ENCODE results near the gene VOPP1. TPM values are rescaled to one million over a fixed set of nuclear protein-coding genes. Genes with fewer than 3 reads are reported as not detected.

VOPP1 gene
- total RNA-seq, 1 donor from 2014 or later, result 23.7 TPM

DNA sequence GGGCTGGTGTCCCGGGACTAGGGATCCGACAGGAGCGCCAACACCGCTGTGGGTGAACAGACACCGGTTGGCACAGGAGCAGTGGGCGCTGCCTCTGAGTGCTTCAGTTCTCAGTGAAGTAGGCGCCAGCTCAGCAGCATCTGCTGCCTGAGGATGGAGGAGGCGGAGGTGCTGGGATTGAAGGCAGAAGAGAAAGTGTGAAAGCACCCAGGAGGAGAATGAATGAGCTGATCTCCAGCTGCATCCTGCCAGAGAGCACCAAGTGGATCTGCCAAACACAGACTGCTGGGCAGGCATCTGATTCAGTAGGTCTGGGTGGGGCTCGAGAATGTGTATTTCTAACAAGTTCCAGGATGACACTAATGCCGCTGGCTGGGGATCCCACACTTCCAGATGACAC is 132.7 kb downstream of the VOPP1 start:
- intact Hi-C loops (cut with micrococcal nuclease), result loop anchor here (10.0 kb wide), 1 partner anchor 155 kb away; no protein-coding TSS in a partner anchor
- Histone ChIP-seq H3K27me3 (ENCODE audit: low read depth) (no peaks in the 10 kb centered on the region), H3K36me3 (no peaks in the 10 kb centered on the region), H3K27ac (replicated peaks) (no peak overlapping the region), H3K4me3 (no peak overlapping the region), H3K4me1 (peaks cover 38% of the 10 kb centered on the region), H3K9me3 (replicated peaks) (no peaks in the 10 kb centered on the region)
- TF ChIP-seq, protein P1, sequence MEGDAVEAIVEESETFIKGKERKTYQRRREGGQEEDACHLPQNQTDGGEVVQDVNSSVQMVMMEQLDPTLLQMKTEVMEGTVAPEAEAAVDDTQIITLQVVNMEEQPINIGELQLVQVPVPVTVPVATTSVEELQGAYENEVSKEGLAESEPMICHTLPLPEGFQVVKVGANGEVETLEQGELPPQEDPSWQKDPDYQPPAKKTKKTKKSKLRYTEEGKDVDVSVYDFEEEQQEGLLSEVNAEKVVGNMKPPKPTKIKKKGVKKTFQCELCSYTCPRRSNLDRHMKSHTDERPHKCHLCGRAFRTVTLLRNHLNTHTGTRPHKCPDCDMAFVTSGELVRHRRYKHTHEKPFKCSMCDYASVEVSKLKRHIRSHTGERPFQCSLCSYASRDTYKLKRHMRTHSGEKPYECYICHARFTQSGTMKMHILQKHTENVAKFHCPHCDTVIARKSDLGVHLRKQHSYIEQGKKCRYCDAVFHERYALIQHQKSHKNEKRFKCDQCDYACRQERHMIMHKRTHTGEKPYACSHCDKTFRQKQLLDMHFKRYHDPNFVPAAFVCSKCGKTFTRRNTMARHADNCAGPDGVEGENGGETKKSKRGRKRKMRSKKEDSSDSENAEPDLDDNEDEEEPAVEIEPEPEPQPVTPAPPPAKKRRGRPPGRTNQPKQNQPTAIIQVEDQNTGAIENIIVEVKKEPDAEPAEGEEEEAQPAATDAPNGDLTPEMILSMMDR (IDR thresholded peaks at IDR 0.05; ENCODE audit: borderline replicate concordance), result no peak
- no peak for DNase-seq

GRCh38 chr7:55438757-55439525 is 133.4 kb downstream of the VOPP1 start:
- H3K27me3 ChIP-seq (ENCODE audit: low read depth), result no peaks in the 10 kb centered on the region
- intact Hi-C loops (cut with micrococcal nuclease), result loop anchor here (10.0 kb wide), 1 partner anchor 156 kb away; no protein-coding TSS in a partner anchor
- TF ChIP-seq, protein P1 (IDR thresholded peaks at IDR 0.05; ENCODE audit: borderline replicate concordance), result no peak
- H3K4me1 ChIP-seq, result peaks cover 38% of the 10 kb centered on the region
- peak; percentile 60 for DNase-seq
- no peak overlapping the region for H3K27ac ChIP-seq (replicated peaks)
- no peaks in the 10 kb centered on the region for H3K9me3 ChIP-seq (replicated peaks)
- H3K36me3 ChIP-seq, result no peaks in the 10 kb centered on the region
- H3K4me3 ChIP-seq, result no peak overlapping the region

GRCh38 chr7:55438085-55438756 is 134.1 kb downstream of the VOPP1 start:
- no peak for DNase-seq
- H3K27me3 ChIP-seq (ENCODE audit: low read depth), result no peaks in the 10 kb centered on the region
- H3K4me1 ChIP-seq, result peaks cover 38% of the 10 kb centered on the region
- H3K27ac ChIP-seq (replicated peaks), result no peak overlapping the region
- intact Hi-C loops (cut with micrococcal nuclease), result loop anchor here (10.0 kb wide), 1 partner anchor 157 kb away; no protein-coding TSS in a partner anchor
- H3K4me3 ChIP-seq, result no peak overlapping the region
- H3K9me3 ChIP-seq (replicated peaks), result no peaks in the 10 kb centered on the region
- no peaks in the 10 kb centered on the region for H3K36me3 ChIP-seq
- TF ChIP-seq, protein P1 (IDR thresholded peaks at IDR 0.05; ENCODE audit: borderline replicate concordance), result no peak

GRCh38 chr7:55437375-55437774 is 134.9 kb downstream of the VOPP1 start:
- Histone ChIP-seq H3K36me3 (no peaks in the 10 kb centered on the region), H3K27me3 (ENCODE audit: low read depth) (no peaks in the 10 kb centered on the region), H3K9me3 (replicated peaks) (no peaks in the 10 kb centered on the region), H3K27ac (replicated peaks) (no peak overlapping the region), H3K4me1 (peaks cover 38% of the 10 kb centered on the region), H3K4me3 (no peak overlapping the region)
- DNase-seq, result no peak
- intact Hi-C loops (cut with micrococcal nuclease), result loop anchor here (10.0 kb wide), 1 partner anchor 157 kb away; no protein-coding TSS in a partner anchor
- TF ChIP-seq, protein P1 (IDR thresholded peaks at IDR 0.05; ENCODE audit: borderline replicate concordance), result no peak

DNA sequence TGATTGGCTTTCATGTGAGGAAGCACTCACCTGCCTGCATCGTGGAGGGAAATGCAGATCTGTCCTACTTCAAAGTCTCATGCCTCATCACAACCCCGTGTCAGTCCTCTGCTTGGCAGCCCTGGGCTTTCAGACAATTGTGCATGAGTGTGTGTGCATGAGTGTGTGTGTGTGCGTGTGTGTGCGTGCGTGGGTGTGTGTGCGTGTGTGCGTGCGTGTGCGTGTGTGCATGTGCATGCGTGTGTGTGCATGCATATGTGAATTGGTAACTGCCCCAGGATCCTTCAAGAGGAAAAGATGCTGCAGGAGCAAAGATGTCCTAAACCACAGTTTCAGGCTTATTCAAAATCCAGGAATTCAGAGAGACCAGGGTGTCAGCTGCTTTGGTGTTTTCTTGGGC is 135.8 kb downstream of the VOPP1 start:
- H3K27me3 ChIP-seq (ENCODE audit: low read depth), result no peaks in the 10 kb centered on the region
- TF ChIP-seq, protein P1 (IDR thresholded peaks at IDR 0.05; ENCODE audit: borderline replicate concordance), result no peak
- no peak overlapping the region for H3K27ac ChIP-seq (replicated peaks)
- DNase-seq, result no peak
- H3K4me3 ChIP-seq, result no peak overlapping the region
- no peaks in the 10 kb centered on the region for H3K9me3 ChIP-seq (replicated peaks)
- no peaks in the 10 kb centered on the region for H3K36me3 ChIP-seq
- H3K4me1 ChIP-seq, result peaks cover 31% of the 10 kb centered on the region
- intact Hi-C loops (cut with micrococcal nuclease), result loop anchor here (10.0 kb wide), 1 partner anchor 158 kb away; no protein-coding TSS in a partner anchor

All from left ventricle myocardium inferior (tissue), 1 donor.